A549 (cell line): ENCODE measurements around the gene SMARCD1. TPM values are rescaled to one million over a fixed set of nuclear protein-coding genes. Genes with fewer than 3 reads are reported as not detected.
A peak's percentile ranks its signal among the peaks of the same experiment; 100 is the strongest.

Source experiments
- ATAC-seq, 2 experiments: fragments of 200-7000 bp in 1 of 2; fragments of >200 bp in 1 of 2; cut with Nextera tagmentation in 1 of 2; cut with Tn5 transposase in 1 of 2; 3 replicates each; pipeline versions ENCODE4 v1.8.0 to v1.9.1; 2018 to 2020; ENCODE audit warnings: mild to moderate bottlenecking in 1 of 2, moderate library complexity in 1 of 2
- CTCF ChIA-PET: fragments of 300-600 bp; sonication (Branson Sonifier 250); formaldehyde crosslinking; extraction: SDS; loops from one replicate; lab custom pipeline; 2021; ENCODE audit warnings: antibody characterized with exemption, inconsistent platforms; lab: Yijun Ruan, JAX
- POLR2A ChIA-PET: fragments of 350-600 bp; formaldehyde crosslinking; extraction: SDS; loops from one replicate; lab custom pipeline; 2021; ENCODE audit warnings: antibody characterized with exemption, inconsistent platforms; lab: Yijun Ruan, JAX
- DNase-seq, 2 experiments: peaks; one replicate each; pipeline versions ENCODE4 v3.0.0 to v3.0.0-alpha.2; 2011 to 2016; ENCODE audit warnings: low read depth in 1 of 2, low spot score in 1 of 2
- FAIRE-seq: peaks from 2 replicates; lab custom pipeline; 2011; peaks lifted over from hg19 to GRCh38; lab: Jason Lieb, UNC
- H3K27ac ChIP-seq, 2 experiments: fragments of >200 bp; sonication (Bioruptor Twin); formaldehyde crosslinking; 3 replicates each; pipeline ENCODE4 v1.5.1; 2016 to 2017
- H3K4me1 ChIP-seq: fragments of >200 bp; sonication (Bioruptor Twin); formaldehyde crosslinking; 3 replicates; pipeline ENCODE4 v1.6.1; 2016
- H3K4me2 ChIP-seq: fragments of >200 bp; sonication (Bioruptor Twin); formaldehyde crosslinking; 3 replicates; pipeline ENCODE4 v1.6.1; 2016
- H3K4me3 ChIP-seq: fragments of >200 bp; sonication (Bioruptor Twin); formaldehyde crosslinking; 3 replicates; pipeline ENCODE4 v1.5.1; 2016
- H3K9me3 ChIP-seq: fragments of >200 bp; sonication (Bioruptor Twin); formaldehyde crosslinking; 3 replicates; pipeline ENCODE4 v1.6.1; 2016
- ATOH8 ChIP-seq: fragments of 250-450 bp; sonication (Bioruptor Pico); IDR thresholded peaks from 2 replicates; pipeline ENCODE4 v1.5.0; 2020; ENCODE audit warnings: low read depth, mild to moderate bottlenecking, moderate library complexity
- BCL3 ChIP-seq: fragments of >200 bp; sonication (Bioruptor Twin); formaldehyde crosslinking; IDR thresholded peaks from 3 replicates; pipeline ENCODE4 v1.6.1; 2016
- BHLHE40 ChIP-seq: IDR thresholded peaks from 2 replicates; pipeline ENCODE4 v1.6.1; 2012; ENCODE audit warnings: low read depth, low read length, inconsistent platforms
- CEBPB ChIP-seq, 2 experiments: fragments of >200 bp in 1 of 2; sonication (Bioruptor Twin) in 1 of 2; formaldehyde crosslinking in 1 of 2; IDR thresholded peaks; 2 replicates each; pipeline ENCODE4 v1.6.1; 2012 to 2016
- CTCF ChIP-seq: fragments of >200 bp; sonication (Bioruptor Twin); formaldehyde crosslinking; IDR thresholded peaks from 3 replicates; pipeline ENCODE4 v1.5.1; 2016
- EP300 ChIP-seq, 2 experiments: fragments of >200 bp; sonication (Bioruptor Twin); formaldehyde crosslinking; IDR thresholded peaks; 2 replicates in 1 of 2; 3 replicates in 1 of 2; pipeline ENCODE4 v1.6.1; 2016 to 2017
- FOSL2 ChIP-seq, 2 experiments: fragments of 450-650 bp in 1 of 2; fragments of >200 bp in 1 of 2; sonication (Bioruptor Twin) in 1 of 2; formaldehyde crosslinking; IDR thresholded peaks; 2 replicates each; pipeline versions ENCODE4 v1.5.0 to v1.6.1; 2016 to 2020; ENCODE audit warnings: mild to moderate bottlenecking in 1 of 2, moderate library complexity in 1 of 2
- GATA3 ChIP-seq: IDR thresholded peaks from 2 replicates; pipeline ENCODE4 v1.6.1; 2012; ENCODE audit warnings: borderline replicate concordance
- HOXA7 ChIP-seq: fragments of 250-450 bp; sonication (Bioruptor Pico); IDR thresholded peaks from 2 replicates; pipeline ENCODE4 v1.5.0; 2020; ENCODE audit warnings: mild to moderate bottlenecking, moderate library complexity
- JUN ChIP-seq, 2 experiments: fragments of >200 bp; sonication (Bioruptor Twin); formaldehyde crosslinking; IDR thresholded peaks; 2 replicates in 1 of 2; 3 replicates in 1 of 2; pipeline ENCODE4 v1.6.1; 2016 to 2017
- KDM1A ChIP-seq: fragments of 200-600 bp; sonication (generic); IDR thresholded peaks from 2 replicates; pipeline ENCODE4 v1.6.1; 2016; ENCODE audit warnings: low read depth, mild to moderate bottlenecking
- KDM5A ChIP-seq: fragments of 200-600 bp; sonication (generic); IDR thresholded peaks from 2 replicates; pipeline ENCODE4 v1.6.1; 2016; ENCODE audit warnings: antibody characterized with exemption, mild to moderate bottlenecking
- MAZ ChIP-seq: fragments of 150-350 bp; IDR thresholded peaks from 2 replicates; pipeline ENCODE4 v1.6.1; 2014; ENCODE audit warnings: antibody characterized with exemption, low read depth, low read length, borderline replicate concordance
- PBX3 ChIP-seq: IDR thresholded peaks from 2 replicates; pipeline ENCODE4 v1.6.1; 2012
- RARB ChIP-seq: fragments of 250-450 bp; sonication (Bioruptor Pico); IDR thresholded peaks from 2 replicates; pipeline ENCODE4 v1.8.0; 2021; ENCODE audit warnings: mild to moderate bottlenecking, moderate library complexity
- RCOR1 ChIP-seq: fragments of 150-350 bp; IDR thresholded peaks from 2 replicates; pipeline ENCODE4 v1.6.1; 2014; ENCODE audit warnings: antibody characterized with exemption, low read length, low read depth
- SREBF2 ChIP-seq: fragments of 450-650 bp; IDR thresholded peaks from 2 replicates; pipeline ENCODE4 v1.6.1; 2014; ENCODE audit warnings: mild to moderate bottlenecking, moderate library complexity
- USF2 ChIP-seq: fragments of 450-650 bp; IDR thresholded peaks from 2 replicates; pipeline ENCODE4 v1.6.1; 2014; ENCODE audit warnings: antibody characterized with exemption
- ZNF302 ChIP-seq: fragments of 250-450 bp; sonication (Bioruptor Pico); IDR thresholded peaks from 2 replicates; pipeline ENCODE4 v1.9.0; 2021; ENCODE audit warnings: inconsistent platforms, mild to moderate bottlenecking, moderate library complexity
- ZSCAN20 ChIP-seq: fragments of 250-450 bp; sonication (Bioruptor Pico); IDR thresholded peaks from 2 replicates; pipeline ENCODE4 v1.8.0; 2022; ENCODE audit warnings: mild to moderate bottlenecking, moderate library complexity
- WGBS: methylation state at CpG from one replicate; pipeline ENCODE4 v1.1.6; 2017; ENCODE audit errors: missing lambda C conversion rate; 5-methylcytosine and 5-hydroxymethylcytosine counted together
- polyA plus RNA-seq, 4 experiments: library from polyadenylated mRNA; depleted of rRNA in 3 of 4; stranded (reverse); fragments of >200 nt; fragmentation: RNase III in 1 of 4; extraction: RNeasy Plus Mini Kit Qiagen cat#74134 plus additional on column Dnase treatment in 1 of 4; gene quantifications; 2 replicates in 3 of 4; 3 replicates in 1 of 4; pipeline ENCODE4 v1.2.3, GENCODE V29; 2011 to 2017

The SMARCD1 gene
- polyA plus RNA-seq, 2 of the 4 experiments (the other 2 are of a cell fraction), result 62.5 to 80.7 TPM

- FAIRE-seq (no peak), ATAC-seq (peak in 1 of 2 experiments; percentile 51; a peak in 3 of 6 replicates), DNase-seq (no peak)
- Histone ChIP-seq H3K4me1 (peaks cover 18% of the 10 kb centered on the region), H3K4me3 (peak overlapping the region; percentile 85), H3K9me3 (no peaks in the 10 kb centered on the region), H3K27ac (peak overlapping the region in 1 of 2 experiments; percentile 90; a peak in 2 of 6 replicates), H3K4me2 (peak overlapping the region; percentile 94)
- 42% methylated on average over 3 of the region's 3 CpGs for WGBS
- POLR2A ChIA-PET, result interaction anchor here (1.0 kb wide), 1 partner anchor 89 kb away, joined by 3 read pairs; no protein-coding TSS in a partner anchor
- CTCF ChIA-PET, result interaction anchor here (0.5 to 8.0 kb wide), 44 partner anchors 9 to 489 kb away, joined by 3 to 173 read pairs (median 4); partner anchors contain the start of genes AQP2, AQP5, AQP6 and RACGAP1
- no peak for TF ChIP-seq MAZ
- TF ChIP-seq KDM1A, result no peak
- no peak for TF ChIP-seq ATOH8 (CRISPR knock-in tag)
- no peak for TF ChIP-seq BCL3
- no peak for TF ChIP-seq JUN (IDR thresholded peaks at IDR 0.05)
- TF ChIP-seq RARB (CRISPR knock-in tag), result no peak
- no peak for TF ChIP-seq EP300 (IDR thresholded peaks at IDR 0.05)
- no peak for TF ChIP-seq BHLHE40
- TF ChIP-seq RCOR1, result no peak
- no peak for TF ChIP-seq CEBPB (IDR thresholded peaks at IDR 0.05)
- no peak for TF ChIP-seq GATA3
- no peak for TF ChIP-seq FOSL2 (IDR thresholded peaks at IDR 0.05)
- TF ChIP-seq FOSL2 (CRISPR knock-in tag; IDR thresholded peaks at IDR 0.05), result no peak
- TF ChIP-seq ZNF302 (CRISPR knock-in tag), result no peak
- TF ChIP-seq ZSCAN20 (CRISPR knock-in tag), result no peak
- TF ChIP-seq KDM5A, result no peak
- no peak for TF ChIP-seq USF2
- no peak for TF ChIP-seq CTCF
- TF ChIP-seq HOXA7 (CRISPR knock-in tag), result no peak
- no peak for TF ChIP-seq SREBF2
- no peak for TF ChIP-seq PBX3
Observed at GRCh38 chr12:50056639-50056976, 28.5 kb upstream of the SMARCD1 start.
